ENCODE data around the gene PFKP.

DNA sequence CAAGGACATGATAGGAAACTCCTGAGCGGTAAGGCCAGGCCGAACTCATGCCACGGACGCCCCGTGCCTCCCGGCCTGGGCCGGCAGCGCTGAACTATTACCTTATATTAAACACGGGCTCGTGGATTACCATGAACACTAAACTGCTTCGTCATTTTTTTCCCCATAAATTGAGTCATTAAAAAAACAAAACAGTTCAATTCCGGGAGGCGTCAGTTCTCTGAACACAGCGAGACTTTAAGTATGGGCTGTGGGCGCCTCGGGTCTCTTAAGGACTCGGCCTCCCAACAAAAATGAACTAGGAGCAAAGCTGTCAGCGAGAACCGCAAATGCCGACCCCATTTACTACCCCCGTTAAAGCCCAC lies 104.7 kb downstream of the PFKP start:
- no peak for TF ChIP-seq POLR2AphosphoS5 (IDR thresholded peaks at IDR 0.05; ENCODE audit: low read depth, low read length)
- no peak for TF ChIP-seq POLR2A (IDR thresholded peaks at IDR 0.05; ENCODE audit: low read depth, low read length)
- TF ChIP-seq SPI1 (IDR thresholded peaks at IDR 0.05; ENCODE audit: low read depth, low read length): no peak
- TF ChIP-seq TAF1 (IDR thresholded peaks at IDR 0.05; ENCODE audit: low read depth, low read length): no peak
- no peak for TF ChIP-seq PAX5 (IDR thresholded peaks at IDR 0.05; ENCODE audit: insufficient read depth, low read length, severe bottlenecking)
- TF ChIP-seq POU2F2 (IDR thresholded peaks at IDR 0.05; ENCODE audit: low read depth, low read length): no peak

Measured in GM12891 (cell line).